Activated CD4-positive, alpha-beta T cell treated with anti-CD3 and anti-CD28 coated beads, Interleukin-2, amount 50 U/mL, for 1 hour (primary cell): ENCODE data around the gene KLF5.

Experiments used
- DNase-seq: peaks from one replicate; pipeline ENCODE4 v3.0.0-alpha.2; 2020

The KLF5 gene

GRCh38 chr13:73060251-73061160 is 1.7 kb downstream of the KLF5 start:
- no peak for DNase-seq

DNA sequence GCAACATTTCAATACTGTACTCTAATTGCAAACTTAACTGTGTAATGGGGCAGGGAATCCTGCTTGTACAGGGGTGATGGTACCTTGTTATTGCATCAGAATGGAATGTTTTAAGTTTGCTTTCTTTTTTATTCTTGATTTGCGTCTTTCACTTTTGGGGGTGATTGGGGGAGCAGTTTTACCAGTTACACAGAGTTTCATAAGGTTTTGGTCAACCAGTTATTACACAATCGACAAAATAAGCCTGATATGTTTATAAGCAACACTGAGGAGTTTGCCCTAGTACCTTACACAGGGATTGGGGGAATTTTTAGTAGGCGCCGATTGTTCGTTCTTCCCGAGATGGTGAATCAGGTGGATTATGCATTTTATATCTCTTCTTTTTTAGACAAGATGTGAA is 2.7 kb downstream of the KLF5 start:
- no peak for DNase-seq

DNA sequence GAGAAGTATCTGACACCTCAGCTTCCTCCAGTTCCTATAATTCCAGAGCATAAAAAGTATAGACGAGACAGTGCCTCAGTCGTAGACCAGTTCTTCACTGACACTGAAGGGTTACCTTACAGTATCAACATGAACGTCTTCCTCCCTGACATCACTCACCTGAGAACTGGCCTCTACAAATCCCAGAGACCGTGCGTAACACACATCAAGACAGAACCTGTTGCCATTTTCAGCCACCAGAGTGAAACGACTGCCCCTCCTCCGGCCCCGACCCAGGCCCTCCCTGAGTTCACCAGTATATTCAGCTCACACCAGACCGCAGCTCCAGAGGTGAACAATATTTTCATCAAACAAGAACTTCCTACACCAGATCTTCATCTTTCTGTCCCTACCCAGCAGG is 3.1 kb downstream of the KLF5 start:
- DNase-seq: no peak

- no peak for DNase-seq
Measured at GRCh38 chr13:73062468-73062867, 3.7 kb downstream of the KLF5 start.

- DNase-seq: no peak
Measured at GRCh38 chr13:73063166-73063565, 4.4 kb downstream of the KLF5 start.

GRCh38 chr13:73065036-73065435 is 6.2 kb downstream of the KLF5 start:
- no peak for DNase-seq

DNA sequence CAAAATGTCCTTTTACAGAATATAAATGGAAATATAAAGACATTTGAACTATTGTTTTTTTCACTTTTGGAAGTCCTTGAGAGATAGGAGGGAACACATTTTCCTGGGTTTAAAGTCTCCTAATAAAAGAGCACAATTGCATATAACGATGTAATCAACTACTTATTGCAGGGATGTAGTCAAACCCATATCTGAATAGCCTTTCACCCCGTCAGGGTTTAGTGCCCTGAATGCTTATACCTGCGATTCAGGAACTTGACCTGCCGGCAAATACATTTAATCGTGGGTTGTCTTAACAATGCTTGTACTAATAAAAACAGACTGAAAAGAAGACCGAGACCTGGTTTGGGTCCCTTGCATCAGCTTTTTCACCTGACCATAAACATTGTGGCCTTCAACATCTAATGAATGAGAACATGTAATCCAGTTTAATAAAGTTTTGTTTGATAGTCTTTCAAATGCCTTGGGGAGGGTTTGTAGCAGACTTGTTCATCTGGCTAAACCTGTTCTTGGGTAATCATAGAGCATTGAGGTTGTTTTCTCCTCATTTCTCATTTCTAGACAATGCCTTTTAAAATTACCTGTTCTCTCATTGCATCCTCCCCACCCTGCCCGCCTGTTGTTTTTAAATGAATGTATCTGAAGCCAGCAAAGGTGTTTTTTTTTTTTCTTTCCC is 7.0 kb downstream of the KLF5 start:
- no peak for DNase-seq

- no peak for DNase-seq
Measured at GRCh38 chr13:73069206-73069805, 10.5 kb downstream of the KLF5 start.

GRCh38 chr13:73070451-73071098 is 11.8 kb downstream of the KLF5 start:
- DNase-seq: no peak

GRCh38 chr13:73072239-73072900 is 13.6 kb downstream of the KLF5 start:
- no peak for DNase-seq

DNA sequence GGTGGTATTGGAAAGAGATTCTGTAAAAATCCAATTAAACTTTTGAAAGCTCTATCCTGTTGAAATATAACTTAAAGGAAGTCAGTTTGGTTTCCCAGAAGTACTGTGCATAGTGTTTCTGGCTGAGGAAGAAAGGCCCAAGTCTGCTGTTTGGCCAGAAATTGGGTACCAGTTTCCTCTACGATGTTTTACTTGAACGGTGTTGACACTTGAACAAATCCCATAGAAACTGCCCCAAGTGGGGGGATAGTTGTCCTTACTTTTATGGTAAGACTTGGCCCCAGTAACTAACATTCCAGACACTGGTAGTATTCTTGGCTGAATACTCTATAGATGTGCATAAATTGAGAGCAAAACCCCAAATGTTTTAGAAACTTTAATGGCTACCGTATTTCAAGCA is 14.2 kb downstream of the KLF5 start:
- DNase-seq: no peak

GRCh38 chr13:73074014-73074413 is 15.2 kb downstream of the KLF5 start:
- DNase-seq: no peak

GRCh38 chr13:73074926-73075325 is 16.1 kb downstream of the KLF5 start:
- DNase-seq: no peak

GRCh38 chr13:73075546-73075945 is 16.7 kb downstream of the KLF5 start:
- no peak for DNase-seq

DNA sequence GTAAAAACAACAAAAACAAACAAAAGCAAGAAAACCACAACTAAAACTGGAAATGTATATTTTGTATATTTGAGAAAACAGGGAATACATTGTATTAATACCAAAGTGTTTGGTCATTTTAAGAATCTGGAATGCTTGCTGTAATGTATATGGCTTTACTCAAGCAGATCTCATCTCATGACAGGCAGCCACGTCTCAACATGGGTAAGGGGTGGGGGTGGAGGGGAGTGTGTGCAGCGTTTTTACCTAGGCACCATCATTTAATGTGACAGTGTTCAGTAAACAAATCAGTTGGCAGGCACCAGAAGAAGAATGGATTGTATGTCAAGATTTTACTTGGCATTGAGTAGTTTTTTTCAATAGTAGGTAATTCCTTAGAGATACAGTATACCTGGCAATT is 17.1 kb downstream of the KLF5 start:
- DNase-seq: no peak

DNA sequence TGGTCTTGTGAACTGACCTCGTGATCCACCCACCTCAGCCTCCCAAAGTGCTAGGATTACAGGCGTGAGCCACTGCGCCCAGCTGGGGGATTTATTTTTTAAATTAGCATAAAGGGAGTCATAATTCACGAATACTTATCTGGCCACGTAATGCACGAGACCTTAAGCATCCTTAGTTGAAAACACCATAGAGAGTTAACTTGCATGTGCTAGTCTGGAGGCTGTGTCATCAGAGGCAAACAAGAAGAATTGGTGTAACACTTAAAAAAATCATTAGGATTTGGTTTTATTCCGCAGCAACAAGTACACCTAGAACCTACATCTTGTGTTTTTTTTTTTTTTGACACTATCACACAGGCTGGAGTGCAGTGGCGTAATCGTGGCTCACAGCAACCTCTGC is 19.1 kb downstream of the KLF5 start:
- no peak for DNase-seq

DNA sequence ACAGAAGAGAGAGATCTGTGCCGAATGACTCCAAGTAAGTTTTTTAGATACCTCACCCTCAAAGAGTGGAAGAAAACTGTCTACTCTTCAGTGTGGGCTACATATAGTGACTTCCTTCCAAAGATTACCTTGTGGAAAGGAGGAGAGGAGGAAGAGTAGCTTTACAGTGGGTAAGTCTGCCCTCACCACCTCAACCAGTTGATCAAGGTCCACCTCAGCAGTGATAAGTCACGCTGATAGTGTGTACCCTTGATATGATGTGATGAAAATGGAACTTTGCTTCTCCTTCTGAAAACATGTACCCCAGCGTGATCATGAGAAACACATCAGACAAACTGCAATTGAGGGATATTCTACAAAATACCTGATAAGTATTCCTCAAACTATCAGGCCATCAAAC is 20.6 kb downstream of the KLF5 start:
- DNase-seq: no peak

- DNase-seq: no peak
Measured at GRCh38 chr13:73081256-73081915, 22.6 kb downstream of the KLF5 start.

DNA sequence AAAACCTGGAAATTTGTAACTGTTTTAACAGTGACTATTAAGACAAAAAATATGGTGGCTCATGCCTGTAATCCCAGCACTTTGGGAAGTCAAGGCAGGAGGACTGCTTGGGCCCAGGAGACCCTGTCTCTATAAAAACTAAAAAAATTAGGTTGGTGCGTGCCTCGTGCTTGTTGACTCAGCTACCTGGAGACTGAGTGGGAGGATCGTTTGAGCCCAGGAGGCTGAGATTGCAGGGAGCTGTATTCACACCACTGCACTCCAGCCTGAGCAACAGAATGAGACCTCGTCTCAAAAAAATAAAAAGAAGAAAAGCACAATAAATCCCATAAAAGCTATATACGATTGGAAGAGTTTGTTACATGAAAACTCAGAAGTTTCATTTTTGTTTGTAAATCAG is 23.7 kb downstream of the KLF5 start:
- no peak for DNase-seq

- no peak for DNase-seq
Measured at GRCh38 chr13:73082895-73083294, 24.1 kb downstream of the KLF5 start.

- DNase-seq: no peak
Measured at GRCh38 chr13:73088332-73088935, 29.6 kb downstream of the KLF5 start.

DNA sequence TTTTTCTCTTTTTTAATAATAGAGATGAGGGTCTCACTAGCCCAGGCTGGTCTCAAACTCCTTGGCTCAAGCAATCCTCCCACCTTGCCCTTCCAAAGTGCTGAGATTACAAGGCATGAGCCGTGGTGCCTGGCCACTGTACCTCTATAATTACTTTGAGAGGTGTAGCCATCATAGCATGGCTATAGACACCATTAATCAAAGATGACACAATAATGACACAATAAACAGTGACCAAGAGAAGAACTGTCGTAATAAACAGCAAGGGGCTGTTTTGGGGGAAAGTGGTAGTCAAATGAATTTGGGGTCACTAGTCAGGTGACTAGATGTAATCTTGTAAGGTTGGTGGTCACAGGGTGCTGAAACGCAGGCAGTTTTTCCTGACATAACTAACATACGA is 30.4 kb downstream of the KLF5 start:
- DNase-seq: no peak
